Stimulated activated CD4-positive, alpha-beta T cell treated with anti-CD3 and anti-CD28 coated beads, Interleukin-4, amount 100 ng/mL, for 48 hours (primary cell): Measurements from ENCODE around the gene MUC15.
"Not testable (repeated sequence)": the region's sequence is repeated elsewhere in the genome, so short reads cannot be mapped to it uniquely, and the experiment has no call there.

ENCODE experiments used
- DNase-seq, 2 donors: peaks; one replicate each; pipeline ENCODE4 v3.0.0-alpha.2; 2020; ENCODE audit warnings: low read depth in 2 of 2

Gene MUC15

GRCh38 chr11:26571861-26572654 lies at the start of gene MUC15:
Gene MUC15 (minus strand): TSS chr11:26572263. CDS start chr11:26567094, 5,169 bp downstream.
- no peak for DNase-seq

- no peak for DNase-seq
Measured at GRCh38 chr11:26621132-26621531, 49.1 kb upstream of the MUC15 start.

GRCh38 chr11:26620282-26621045 lies 48.4 kb upstream of the MUC15 start:
- DNase-seq: no peak

- no peak for DNase-seq
Measured at GRCh38 chr11:26618441-26618840, 46.4 kb upstream of the MUC15 start.

GRCh38 chr11:26613759-26614158 lies 41.7 kb upstream of the MUC15 start:
- no peak for DNase-seq

GRCh38 chr11:26608507-26609146 lies 36.6 kb upstream of the MUC15 start:
- no peak for DNase-seq

GRCh38 chr11:26607725-26608506 lies 35.9 kb upstream of the MUC15 start:
- no peak for DNase-seq

- DNase-seq: no peak
Measured at GRCh38 chr11:26599876-26600434, 27.9 kb upstream of the MUC15 start.

GRCh38 chr11:26599425-26599824 lies 27.4 kb upstream of the MUC15 start:
- DNase-seq: no peak

GRCh38 chr11:26597899-26598298 lies 25.8 kb upstream of the MUC15 start:
- no peak for DNase-seq

- not testable (repeated sequence) for DNase-seq
Measured at GRCh38 chr11:26597049-26597689, 25.1 kb upstream of the MUC15 start.

- not testable (repeated sequence) for DNase-seq
Measured at GRCh38 chr11:26595207-26595865, 23.3 kb upstream of the MUC15 start.

- no peak for DNase-seq
Measured at GRCh38 chr11:26593691-26594090, 21.6 kb upstream of the MUC15 start.

GRCh38 chr11:26587073-26587472 lies 15.0 kb upstream of the MUC15 start:
- DNase-seq: no peak

- DNase-seq: no peak
Measured at GRCh38 chr11:26584818-26585217, 12.8 kb upstream of the MUC15 start.

GRCh38 chr11:26583550-26583949 lies 11.5 kb upstream of the MUC15 start:
- DNase-seq: no peak

- no peak for DNase-seq
Measured at GRCh38 chr11:26580929-26581328, 8.9 kb upstream of the MUC15 start.

- no peak for DNase-seq
Measured at GRCh38 chr11:26579683-26580082, 7.6 kb upstream of the MUC15 start.

- no peak for DNase-seq
Measured at GRCh38 chr11:26578998-26579661, 7.1 kb upstream of the MUC15 start.

- no peak for DNase-seq
Measured at GRCh38 chr11:26575946-26576345, 3.9 kb upstream of the MUC15 start.
